Midbrain (tissue), 1 donor: ENCODE results near the gene NTN1.

Experiments
- DNase-seq: peaks from one replicate; lab custom pipeline; 2025; lab: John Stamatoyannopoulos, UW

NTN1 gene

GRCh38 chr17:9006175-9006767 is 15.0 kb upstream of the NTN1 start:
- DNase-seq: no peak

GRCh38 chr17:9007052-9007714 is 14.1 kb upstream of the NTN1 start:
- DNase-seq: no peak

- DNase-seq: no peak
Measured at GRCh38 chr17:9009096-9009495, 12.2 kb upstream of the NTN1 start.

- no peak for DNase-seq
Measured at GRCh38 chr17:9009737-9010136, 11.6 kb upstream of the NTN1 start.

GRCh38 chr17:9011001-9011400 is 10.3 kb upstream of the NTN1 start:
- no peak for DNase-seq

GRCh38 chr17:9016941-9017552 is 4.3 kb upstream of the NTN1 start:
- no peak for DNase-seq

- DNase-seq: no peak
Measured at GRCh38 chr17:9018726-9019125, 2.6 kb upstream of the NTN1 start.

- no peak for DNase-seq
Measured at GRCh38 chr17:9020096-9020823, 1.1 kb upstream of the NTN1 start.

GRCh38 chr17:9020824-9021157 is 519 bp upstream of the NTN1 start:
- DNase-seq: no peak

GRCh38 chr17:9021992-9022572 is 772 bp downstream of the NTN1 start:
- no peak for DNase-seq

GRCh38 chr17:9022573-9023391 is 1.5 kb downstream of the NTN1 start:
- DNase-seq: no peak

GRCh38 chr17:9023392-9024218 is 2.3 kb downstream of the NTN1 start:
- DNase-seq: no peak

- no peak for DNase-seq
Measured at GRCh38 chr17:9024497-9024896, 3.2 kb downstream of the NTN1 start.

GRCh38 chr17:9026741-9027140 is 5.4 kb downstream of the NTN1 start:
- no peak for DNase-seq

- no peak for DNase-seq
Measured at GRCh38 chr17:9028202-9028987, 7.1 kb downstream of the NTN1 start.

GRCh38 chr17:9028988-9029570 is 7.8 kb downstream of the NTN1 start:
- DNase-seq: no peak

GRCh38 chr17:9032151-9032550 is 10.8 kb downstream of the NTN1 start:
- DNase-seq: no peak

- DNase-seq: no peak
Measured at GRCh38 chr17:9032583-9032982, 11.3 kb downstream of the NTN1 start.

- DNase-seq: no peak
Measured at GRCh38 chr17:9035249-9035648, 13.9 kb downstream of the NTN1 start.

GRCh38 chr17:9036336-9036735 is 15.0 kb downstream of the NTN1 start:
- DNase-seq: no peak
